ENCODE measurements around the gene RHOD. TPM values are rescaled to one million over a fixed set of nuclear protein-coding genes. Genes with fewer than 3 reads are reported as not detected.
A peak's percentile ranks its signal among the peaks of the same experiment; 100 is the strongest.

Gene RHOD
- 100 to 1,000 TPM; 194 to 213 TPM for polyA plus RNA-seq

DNA sequence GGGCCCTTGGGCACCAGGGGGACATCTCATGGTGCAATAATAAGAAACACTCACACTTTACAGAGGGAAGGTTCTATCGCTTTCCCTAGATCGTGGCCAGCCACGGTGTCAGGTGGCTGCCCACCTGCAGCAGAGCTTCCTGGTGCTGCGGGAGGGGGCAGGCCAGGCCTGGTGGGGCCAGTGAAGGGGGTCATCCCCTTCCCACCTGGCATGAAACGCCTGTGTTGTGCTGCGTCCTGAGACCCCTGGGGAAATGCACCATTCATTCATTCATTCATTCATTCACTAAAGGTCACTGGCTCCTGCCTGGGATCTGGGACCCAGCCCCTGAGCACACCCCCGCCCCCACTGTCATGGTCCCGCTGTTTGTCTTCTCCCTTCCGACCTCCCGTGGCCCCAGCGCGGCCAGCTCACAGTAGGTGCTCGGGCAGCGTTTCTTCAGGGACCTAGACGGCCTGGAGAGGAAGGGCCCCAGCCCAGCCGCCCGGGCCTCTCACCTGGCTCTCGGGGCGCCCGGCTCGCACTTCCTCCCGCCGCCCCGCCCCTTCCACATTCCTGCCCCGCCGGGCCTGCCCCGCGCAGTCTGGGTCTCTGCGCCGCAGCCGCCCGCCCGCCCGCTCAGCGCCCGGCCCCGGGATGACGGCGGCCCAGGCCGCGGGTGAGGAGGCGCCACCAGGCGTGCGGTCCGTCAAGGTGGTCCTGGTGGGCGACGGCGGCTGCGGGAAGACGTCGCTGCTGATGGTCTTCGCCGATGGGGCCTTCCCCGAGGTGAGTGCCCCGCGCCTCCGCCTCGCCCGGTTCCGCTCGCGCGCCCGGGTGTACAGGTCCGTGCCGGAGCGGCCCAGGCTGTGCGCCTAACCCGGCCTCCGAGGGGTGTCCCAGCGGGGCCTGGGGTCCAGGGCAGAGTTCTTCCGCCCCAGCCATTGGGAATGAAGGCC, at the start of gene RHOD:
RHOD (plus strand) TSS at position 581 of the 938 bp plus-strand sequence; CDS start at position 637, 56 bp downstream.
- Histone ChIP-seq H3K27me3 (ENCODE audit: control insufficient read depth in 1 of 2, insufficient read depth in 2 of 2, low read length in 2 of 2) (no peaks in the 10 kb centered on the region), H3K4me3 (ENCODE audit: low read depth in 1 of 2, low read length in 2 of 2) (peak within 1 kb of the TSS; percentile 71 to 73), H3K27ac (ENCODE audit: low read depth in 2 of 2, low read length in 1 of 2) (peak within 1 kb of the TSS; percentile 97 to 99), H3K4me1 (ENCODE audit: control insufficient read depth in 2 of 2, insufficient read depth in 2 of 2, low read length in 1 of 2) (peaks cover 2 to 14% of the 10 kb centered on the region in 2 donors), H3K36me3 (ENCODE audit: control insufficient read depth in 2 of 2, insufficient read depth in 2 of 2, low read length in 1 of 2) (peaks cover 0 to 3% of the 10 kb centered on the region in 2 donors), H3K9me3 (ENCODE audit: control insufficient read depth in 2 of 2, insufficient read depth in 1 of 2, low read depth in 1 of 2, low read length in 1 of 2) (no peaks in the 10 kb centered on the region)
- WGBS, 2 donors: 3 to 5% methylated on average over 71 to 72 of the region's 72 CpGs

GRCh38 chr11:67007126-67007525, 49.5 kb upstream of the RHOD start:
- Histone ChIP-seq H3K4me3 (ENCODE audit: low read depth in 1 of 2, low read length in 2 of 2) (no peak overlapping the region), H3K9me3 (ENCODE audit: control insufficient read depth in 2 of 2, insufficient read depth in 1 of 2, low read depth in 1 of 2, low read length in 1 of 2) (no peaks in the 10 kb centered on the region), H3K27me3 (ENCODE audit: control insufficient read depth in 1 of 2, insufficient read depth in 2 of 2, low read length in 2 of 2) (no peaks in the 10 kb centered on the region), H3K4me1 (ENCODE audit: control insufficient read depth in 2 of 2, insufficient read depth in 2 of 2, low read length in 1 of 2) (peaks cover 0 to 2% of the 10 kb centered on the region in 2 donors), H3K27ac (ENCODE audit: low read depth in 2 of 2, low read length in 1 of 2) (no peak overlapping the region), H3K36me3 (ENCODE audit: control insufficient read depth in 2 of 2, insufficient read depth in 2 of 2, low read length in 1 of 2) (no peaks in the 10 kb centered on the region)
- WGBS, 2 donors: 94 to 97% methylated on average over 7 of the region's 7 CpGs

DNA sequence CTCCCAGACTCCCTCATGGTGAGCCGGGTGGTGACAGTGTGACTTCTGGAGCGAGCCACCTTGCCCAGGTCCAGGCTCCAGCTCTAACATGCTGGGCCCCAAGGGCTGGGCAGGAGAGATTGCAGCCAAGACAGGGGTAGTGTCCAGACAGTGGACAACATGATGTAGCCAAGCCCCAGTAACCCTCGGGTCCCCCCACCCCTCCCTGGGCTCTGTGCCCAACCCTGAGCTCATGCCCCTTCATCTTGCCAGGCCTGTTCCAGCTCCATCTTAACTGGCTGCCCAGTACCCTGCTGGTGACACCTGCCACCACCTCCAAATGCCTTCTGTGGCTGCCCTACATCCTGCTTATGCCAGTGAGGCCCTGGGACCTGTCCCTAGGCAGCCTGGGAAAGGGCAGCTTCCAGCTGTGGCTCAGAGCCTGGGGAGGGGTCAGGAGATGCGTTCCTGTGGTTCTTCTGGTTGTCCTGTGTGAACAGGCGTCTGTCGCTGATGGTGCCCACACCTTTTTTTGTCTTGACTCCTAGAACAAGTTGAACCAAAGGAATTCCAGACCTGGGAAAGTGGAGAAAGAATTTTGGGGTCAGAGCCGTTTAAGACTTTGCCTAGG, 46.2 kb upstream of the RHOD start:
- 73 to 75% methylated on average over 7 of the region's 7 CpGs for WGBS, 2 donors

GRCh38 chr11:67013511-67014045, 43.1 kb upstream of the RHOD start:
- Histone ChIP-seq H3K9me3 (ENCODE audit: control insufficient read depth in 2 of 2, insufficient read depth in 1 of 2, low read depth in 1 of 2, low read length in 1 of 2) (no peaks in the 10 kb centered on the region), H3K36me3 (ENCODE audit: control insufficient read depth in 2 of 2, insufficient read depth in 2 of 2, low read length in 1 of 2) (no peaks in the 10 kb centered on the region), H3K27ac (ENCODE audit: low read depth in 2 of 2, low read length in 1 of 2) (no peak overlapping the region), H3K4me3 (ENCODE audit: low read depth in 1 of 2, low read length in 2 of 2) (no peak overlapping the region), H3K4me1 (ENCODE audit: control insufficient read depth in 2 of 2, insufficient read depth in 2 of 2, low read length in 1 of 2) (peaks cover 0 to 2% of the 10 kb centered on the region in 2 donors), H3K27me3 (ENCODE audit: control insufficient read depth in 1 of 2, insufficient read depth in 2 of 2, low read length in 2 of 2) (no peaks in the 10 kb centered on the region)
- 85 to 90% methylated on average over 11 of the region's 11 CpGs for WGBS, 2 donors

More for the DNA sequence above, 46.2 kb upstream of the RHOD start:
- Histone ChIP-seq H3K27me3 (ENCODE audit: control insufficient read depth in 1 of 2, insufficient read depth in 2 of 2, low read length in 2 of 2) (no peaks in the 10 kb centered on the region), H3K9me3 (ENCODE audit: control insufficient read depth in 2 of 2, insufficient read depth in 1 of 2, low read depth in 1 of 2, low read length in 1 of 2) (no peaks in the 10 kb centered on the region), H3K4me1 (ENCODE audit: control insufficient read depth in 2 of 2, insufficient read depth in 2 of 2, low read length in 1 of 2) (peaks cover 0 to 2% of the 10 kb centered on the region in 2 donors), H3K4me3 (ENCODE audit: low read depth in 1 of 2, low read length in 2 of 2) (no peak overlapping the region), H3K27ac (ENCODE audit: low read depth in 2 of 2, low read length in 1 of 2) (no peak overlapping the region), H3K36me3 (ENCODE audit: control insufficient read depth in 2 of 2, insufficient read depth in 2 of 2, low read length in 1 of 2) (no peaks in the 10 kb centered on the region)

GRCh38 chr11:67014343-67014742, 42.3 kb upstream of the RHOD start:
- no peaks in the 10 kb centered on the region for H3K27me3 ChIP-seq (ENCODE audit: control insufficient read depth in 1 of 2, insufficient read depth in 2 of 2, low read length in 2 of 2)
- H3K4me3 ChIP-seq (ENCODE audit: low read depth in 1 of 2, low read length in 2 of 2): no peak overlapping the region
- H3K9me3 ChIP-seq (ENCODE audit: control insufficient read depth in 2 of 2, insufficient read depth in 1 of 2, low read depth in 1 of 2, low read length in 1 of 2): no peaks in the 10 kb centered on the region
- peaks cover 0 to 2% of the 10 kb centered on the region in 2 donors for H3K4me1 ChIP-seq (ENCODE audit: control insufficient read depth in 2 of 2, insufficient read depth in 2 of 2, low read length in 1 of 2)
- no peak overlapping the region for H3K27ac ChIP-seq (ENCODE audit: low read depth in 2 of 2, low read length in 1 of 2)
- WGBS, 2 donors: 95% methylated on average over 7 of the region's 7 CpGs
- H3K36me3 ChIP-seq (ENCODE audit: control insufficient read depth in 2 of 2, insufficient read depth in 2 of 2, low read length in 1 of 2): no peaks in the 10 kb centered on the region

DNA sequence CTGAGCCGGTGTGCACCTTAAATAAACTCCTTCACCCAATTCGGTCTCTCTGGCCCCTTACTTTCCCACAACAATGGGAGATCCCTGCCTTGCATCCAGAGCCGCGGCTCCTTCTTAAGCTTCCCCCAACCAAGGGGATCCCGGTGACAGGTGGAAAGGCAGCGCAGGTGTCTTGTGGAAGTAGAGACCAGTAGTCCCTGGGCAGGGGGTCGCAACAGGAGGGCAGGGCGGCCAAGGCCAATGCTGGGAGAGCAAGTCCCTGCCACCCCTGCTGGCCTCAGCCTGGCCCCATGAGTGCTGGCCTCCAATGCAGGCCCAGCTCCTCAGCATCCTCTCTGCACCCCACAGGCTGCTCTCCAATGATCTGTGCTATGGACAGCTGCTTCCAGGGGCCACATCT, 41.6 kb upstream of the RHOD start:
- WGBS, 2 donors: 92 to 95% methylated on average over 8 of the region's 8 CpGs
- H3K36me3 ChIP-seq (ENCODE audit: control insufficient read depth in 2 of 2, insufficient read depth in 2 of 2, low read length in 1 of 2): no peaks in the 10 kb centered on the region
- peaks cover 0 to 2% of the 10 kb centered on the region in 2 donors for H3K4me1 ChIP-seq (ENCODE audit: control insufficient read depth in 2 of 2, insufficient read depth in 2 of 2, low read length in 1 of 2)
- no peak overlapping the region for H3K4me3 ChIP-seq (ENCODE audit: low read depth in 1 of 2, low read length in 2 of 2)
- no peaks in the 10 kb centered on the region for H3K9me3 ChIP-seq (ENCODE audit: control insufficient read depth in 2 of 2, insufficient read depth in 1 of 2, low read depth in 1 of 2, low read length in 1 of 2)
- no peaks in the 10 kb centered on the region for H3K27me3 ChIP-seq (ENCODE audit: control insufficient read depth in 1 of 2, insufficient read depth in 2 of 2, low read length in 2 of 2)
- H3K27ac ChIP-seq (ENCODE audit: low read depth in 2 of 2, low read length in 1 of 2): no peak overlapping the region

DNA sequence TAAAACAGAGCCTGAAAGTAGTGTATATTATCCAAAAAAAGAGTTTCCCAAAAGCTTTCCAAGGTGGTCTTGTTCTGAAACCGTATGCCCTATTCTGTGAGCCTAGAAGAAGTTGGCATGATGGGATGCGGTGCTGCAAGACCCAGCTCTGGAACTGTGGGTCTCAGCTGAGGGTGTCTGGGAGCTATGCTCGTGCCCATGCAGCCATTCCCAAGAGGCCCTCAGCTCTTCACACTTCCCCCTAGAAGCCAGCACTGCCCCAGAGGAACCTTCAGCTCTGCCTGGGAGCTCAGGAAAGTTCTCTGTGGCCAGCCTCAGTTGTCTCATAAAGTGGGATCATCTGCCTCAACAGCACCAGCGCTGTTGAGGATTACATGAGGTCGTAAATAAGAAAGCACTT, 40.1 kb upstream of the RHOD start:
- Histone ChIP-seq H3K27ac (ENCODE audit: low read depth in 2 of 2, low read length in 1 of 2) (no peak overlapping the region), H3K4me3 (ENCODE audit: low read depth in 1 of 2, low read length in 2 of 2) (no peak overlapping the region), H3K9me3 (ENCODE audit: control insufficient read depth in 2 of 2, insufficient read depth in 1 of 2, low read depth in 1 of 2, low read length in 1 of 2) (no peaks in the 10 kb centered on the region), H3K36me3 (ENCODE audit: control insufficient read depth in 2 of 2, insufficient read depth in 2 of 2, low read length in 1 of 2) (no peaks in the 10 kb centered on the region), H3K27me3 (ENCODE audit: control insufficient read depth in 1 of 2, insufficient read depth in 2 of 2, low read length in 2 of 2) (no peaks in the 10 kb centered on the region), H3K4me1 (ENCODE audit: control insufficient read depth in 2 of 2, insufficient read depth in 2 of 2, low read length in 1 of 2) (no peaks in the 10 kb centered on the region)
- WGBS, 2 donors: 88 to 90% methylated on average over 5 of the region's 5 CpGs

GRCh38 chr11:67020949-67021348, 35.7 kb upstream of the RHOD start:
- WGBS, 2 donors: 80 to 86% methylated on average over 6 of the region's 6 CpGs
- H3K27me3 ChIP-seq (ENCODE audit: control insufficient read depth in 1 of 2, insufficient read depth in 2 of 2, low read length in 2 of 2): no peaks in the 10 kb centered on the region
- no peak overlapping the region for H3K27ac ChIP-seq (ENCODE audit: low read depth in 2 of 2, low read length in 1 of 2)
- no peaks in the 10 kb centered on the region for H3K9me3 ChIP-seq (ENCODE audit: control insufficient read depth in 2 of 2, insufficient read depth in 1 of 2, low read depth in 1 of 2, low read length in 1 of 2)
- peaks cover 3 to 13% of the 10 kb centered on the region in 2 donors for H3K4me1 ChIP-seq (ENCODE audit: control insufficient read depth in 2 of 2, insufficient read depth in 2 of 2, low read length in 1 of 2)
- no peaks in the 10 kb centered on the region for H3K36me3 ChIP-seq (ENCODE audit: control insufficient read depth in 2 of 2, insufficient read depth in 2 of 2, low read length in 1 of 2)
- H3K4me3 ChIP-seq (ENCODE audit: low read depth in 1 of 2, low read length in 2 of 2): no peak overlapping the region

DNA sequence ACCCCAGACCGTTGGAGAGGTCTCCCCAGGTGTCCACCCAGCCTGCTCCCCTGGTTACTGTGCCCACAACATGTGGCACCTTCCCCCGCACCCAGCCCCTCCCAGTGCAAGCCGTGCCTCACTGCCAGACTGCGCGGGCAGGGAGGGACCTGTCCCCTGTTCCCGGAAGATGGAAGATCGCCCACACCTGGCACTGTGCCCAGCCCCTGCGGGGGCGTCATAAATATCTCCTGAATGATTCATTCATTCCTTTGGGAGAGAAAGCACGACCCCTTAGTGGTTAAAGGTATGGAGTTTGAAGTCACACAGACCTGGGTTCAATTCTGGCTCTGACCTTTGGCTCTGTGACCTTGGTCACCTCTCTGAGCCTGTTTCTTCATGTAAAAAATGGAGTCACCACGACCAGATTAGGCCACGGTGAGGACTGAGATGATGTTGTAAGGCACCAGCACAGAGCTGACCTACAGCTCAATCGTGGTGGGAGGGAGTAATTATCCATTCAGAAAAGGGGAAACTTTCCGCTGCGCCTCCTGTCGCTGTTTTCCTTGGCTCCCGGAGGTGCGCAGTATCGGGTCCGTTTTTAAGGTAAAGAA, 34.2 kb upstream of the RHOD start:
- 12 to 16% methylated on average over 20 of the region's 20 CpGs for WGBS, 2 donors
- no peaks in the 10 kb centered on the region for H3K27me3 ChIP-seq (ENCODE audit: control insufficient read depth in 1 of 2, insufficient read depth in 2 of 2, low read length in 2 of 2)
- no peaks in the 10 kb centered on the region for H3K9me3 ChIP-seq (ENCODE audit: control insufficient read depth in 2 of 2, insufficient read depth in 1 of 2, low read depth in 1 of 2, low read length in 1 of 2)
- peaks cover 3 to 13% of the 10 kb centered on the region in 2 donors for H3K4me1 ChIP-seq (ENCODE audit: control insufficient read depth in 2 of 2, insufficient read depth in 2 of 2, low read length in 1 of 2)
- no peaks in the 10 kb centered on the region for H3K36me3 ChIP-seq (ENCODE audit: control insufficient read depth in 2 of 2, insufficient read depth in 2 of 2, low read length in 1 of 2)
- H3K4me3 ChIP-seq (ENCODE audit: low read depth in 1 of 2, low read length in 2 of 2): peak overlapping the region in 1 of 2 donors; percentile 59
- no peak overlapping the region for H3K27ac ChIP-seq (ENCODE audit: low read depth in 2 of 2, low read length in 1 of 2)
